HPDE6-E6E7 (cell line): ENCODE measurements around the gene ZNF609.

Source experiments
- DNase-seq: peaks from one replicate; pipeline ENCODE4 v3.0.0; 2011; ENCODE audit warnings: missing footprints; ENCODE audit errors: extremely low spot score

Gene ZNF609

DNA sequence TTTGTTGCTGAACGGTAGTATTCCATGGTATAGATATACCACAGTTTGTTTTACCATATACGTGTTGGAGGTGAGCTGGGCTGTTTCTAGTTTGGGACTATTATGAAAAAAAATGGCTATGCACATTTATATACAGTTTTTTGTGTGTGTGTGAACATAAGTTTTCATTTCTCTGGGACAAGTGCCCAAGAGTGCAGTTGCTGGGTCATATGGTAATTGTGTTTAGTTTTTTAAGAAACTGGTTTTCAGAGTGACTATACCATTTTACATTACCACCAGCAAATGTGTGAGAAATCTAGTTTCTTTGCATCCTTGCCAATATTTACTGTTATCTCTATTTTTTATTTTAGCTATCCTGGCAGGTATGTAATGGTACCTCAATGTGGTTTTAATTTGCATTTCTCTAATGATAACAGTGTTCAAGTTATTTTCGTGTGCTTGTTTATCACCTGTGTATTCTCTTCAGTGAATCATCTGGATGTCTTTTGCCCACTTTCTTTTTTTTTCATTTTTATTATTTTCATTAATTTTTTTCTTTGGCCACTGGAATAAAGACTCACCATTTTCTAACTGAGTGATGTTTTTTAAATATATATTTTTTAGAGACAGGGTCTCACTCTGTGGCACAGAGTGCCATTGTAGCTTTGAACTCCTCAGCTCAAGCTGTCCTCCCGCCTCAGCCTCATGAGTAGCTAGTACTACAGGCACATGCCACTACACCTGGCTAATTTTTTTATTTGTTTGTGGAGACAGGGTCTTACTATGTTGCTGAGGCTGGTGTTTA, 75.3 kb downstream of the ZNF609 start:
- no peak for DNase-seq

DNA sequence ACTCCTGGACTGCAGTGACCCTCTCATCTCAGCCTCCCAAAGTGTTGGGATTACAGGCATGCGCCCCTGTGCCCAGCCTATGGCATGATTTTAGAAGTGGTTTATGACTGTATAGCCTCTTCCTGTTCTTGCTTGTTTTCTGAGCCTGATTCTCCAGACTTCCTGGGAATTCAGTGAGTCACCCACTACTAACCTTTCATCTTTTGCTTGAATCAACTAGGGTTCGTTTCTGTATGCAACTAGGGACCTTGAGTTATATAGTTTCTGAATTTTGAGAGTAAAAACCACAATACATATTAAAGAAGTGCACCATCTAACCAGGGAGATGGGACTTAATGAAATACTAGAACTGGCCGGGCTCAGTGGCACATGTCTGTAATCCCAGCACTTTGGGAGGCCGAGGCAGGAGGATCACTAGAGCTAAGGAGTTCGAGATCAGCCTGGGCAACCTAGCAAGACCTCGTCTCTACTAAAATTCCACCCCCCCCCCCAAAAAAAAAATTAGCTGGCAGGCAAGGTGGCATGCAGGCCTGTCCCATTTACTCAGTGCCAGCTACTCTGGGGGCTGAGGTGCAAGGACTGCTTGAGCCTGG, 76.0 kb downstream of the ZNF609 start:
- DNase-seq, result peak; percentile 83

DNA sequence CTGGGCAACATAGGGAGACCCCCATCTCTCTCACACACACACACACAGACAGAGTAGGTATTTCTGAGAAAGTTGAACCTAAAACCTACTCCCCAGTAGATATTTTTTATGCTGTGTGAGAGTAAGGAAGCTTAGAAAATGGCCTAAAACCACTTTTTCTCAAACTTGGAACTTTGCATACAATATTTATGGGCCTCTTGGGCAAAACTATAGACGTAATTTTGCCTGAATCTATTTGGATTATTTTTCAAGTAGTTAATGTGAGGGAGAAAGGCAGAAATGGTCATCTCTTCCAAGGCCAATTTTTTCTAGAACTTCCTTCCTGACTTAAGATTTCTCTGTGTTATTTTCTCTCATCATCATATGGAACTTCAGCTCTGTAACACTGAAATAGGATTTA, 81.7 kb downstream of the ZNF609 start:
- DNase-seq, result no peak

DNA sequence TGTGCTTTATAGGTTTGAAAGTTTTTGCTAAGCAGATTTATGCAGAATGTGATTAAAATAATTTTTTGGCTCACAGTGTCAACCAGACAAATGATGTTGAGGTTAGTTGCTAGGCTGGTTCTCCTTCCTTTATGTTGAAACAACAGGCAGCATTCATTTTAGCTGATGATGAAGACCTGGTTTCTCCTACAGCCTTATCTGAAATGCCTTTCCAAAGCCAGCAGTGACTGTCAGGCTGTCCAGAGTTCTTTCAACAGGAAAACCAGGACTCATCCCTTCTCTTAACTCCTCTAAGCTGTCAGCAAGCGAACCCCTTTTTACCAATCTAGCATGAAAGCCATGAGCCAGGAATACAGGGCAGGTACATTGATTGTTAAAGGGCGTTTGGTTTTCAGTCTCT, 84.1 kb downstream of the ZNF609 start:
- no peak for DNase-seq

DNA sequence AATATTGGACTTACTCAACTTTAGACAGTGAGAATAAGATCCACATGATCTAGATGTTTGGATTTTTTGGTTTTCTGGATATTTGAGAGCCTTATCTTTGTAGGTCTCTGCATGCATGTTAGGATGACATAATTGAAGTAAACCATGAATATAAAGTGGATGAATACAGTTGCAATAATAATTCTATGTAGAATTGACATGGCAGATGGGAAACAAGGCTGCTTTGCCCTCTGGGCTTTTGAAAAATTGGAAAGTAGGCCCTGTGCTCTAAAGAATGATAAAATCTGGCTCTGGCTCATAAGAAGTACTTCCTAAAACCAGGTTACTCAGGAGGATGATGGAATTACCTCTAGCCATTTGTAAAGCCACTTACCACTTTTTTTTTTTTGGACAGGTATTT, 86.9 kb downstream of the ZNF609 start:
- no peak for DNase-seq

DNA sequence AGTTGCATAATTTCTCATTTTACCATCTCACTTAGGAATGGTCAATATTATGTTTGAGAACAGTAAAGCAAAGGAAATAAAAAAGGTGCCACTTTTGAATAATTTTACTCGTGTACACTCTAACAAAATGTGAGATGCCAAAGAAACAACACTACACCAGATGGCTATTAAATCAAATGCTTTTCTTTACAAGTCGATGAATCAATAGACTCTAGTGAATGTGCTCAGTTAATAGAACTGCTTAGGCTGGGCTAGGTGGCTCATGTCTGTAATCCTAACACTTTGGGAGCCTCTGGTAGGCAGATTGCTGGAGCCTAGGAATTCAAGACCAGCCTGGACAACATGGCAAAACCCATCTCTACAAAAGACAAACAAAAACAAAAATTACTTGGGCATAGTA, 87.9 kb downstream of the ZNF609 start:
- DNase-seq, result no peak

DNA sequence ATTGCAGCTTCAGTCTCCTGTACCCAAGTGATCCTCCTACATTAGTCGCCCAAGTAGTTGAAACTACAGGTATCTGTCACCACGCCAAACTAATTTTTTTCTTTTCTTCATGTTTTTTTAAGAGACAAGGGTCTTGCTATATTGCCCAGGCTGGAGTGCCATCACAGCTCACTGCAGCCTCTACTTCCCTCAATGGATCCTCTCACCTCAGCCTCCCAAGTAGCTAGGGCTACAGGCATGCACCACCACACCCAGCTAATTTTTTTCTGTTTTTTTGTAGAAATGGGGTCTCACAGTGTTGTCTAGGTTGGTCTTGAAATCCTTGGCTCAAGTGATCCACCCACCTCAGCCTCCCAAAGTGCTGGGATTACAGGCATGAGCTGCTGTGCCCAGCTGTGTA, 89.5 kb downstream of the ZNF609 start:
- DNase-seq, result no peak

DNA sequence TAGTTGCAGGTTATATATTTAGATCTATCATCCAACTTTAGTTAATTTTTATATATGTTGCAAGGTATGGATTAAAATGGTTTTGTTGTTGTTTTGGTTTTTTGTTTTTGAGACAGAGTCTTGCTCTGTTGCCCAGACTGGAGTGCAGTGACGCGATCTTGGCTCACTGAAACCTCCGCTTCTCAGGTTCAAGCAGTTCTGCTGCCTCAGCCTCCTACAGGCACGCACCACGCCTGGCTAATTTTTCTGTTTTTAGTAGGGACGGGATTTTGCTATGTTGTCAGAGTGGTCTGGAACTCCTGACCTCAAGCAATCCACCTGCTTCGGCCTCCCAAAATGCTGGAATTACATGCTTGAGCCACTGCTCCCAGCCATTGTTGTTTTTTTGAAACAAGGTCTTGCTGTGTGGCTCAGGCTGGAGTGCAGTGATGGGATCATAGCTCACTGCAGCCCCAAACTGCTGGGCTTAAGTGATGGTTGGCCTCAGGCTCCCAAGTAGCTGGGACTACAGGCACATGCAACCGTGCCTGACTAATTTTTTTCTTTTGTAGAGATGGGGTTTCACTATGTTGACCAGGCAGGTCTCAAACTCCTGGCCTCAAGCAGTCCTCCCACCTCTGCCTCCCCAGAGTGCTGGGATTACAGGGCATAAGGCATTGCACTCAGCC, 92.0 kb downstream of the ZNF609 start:
- no peak for DNase-seq

DNA sequence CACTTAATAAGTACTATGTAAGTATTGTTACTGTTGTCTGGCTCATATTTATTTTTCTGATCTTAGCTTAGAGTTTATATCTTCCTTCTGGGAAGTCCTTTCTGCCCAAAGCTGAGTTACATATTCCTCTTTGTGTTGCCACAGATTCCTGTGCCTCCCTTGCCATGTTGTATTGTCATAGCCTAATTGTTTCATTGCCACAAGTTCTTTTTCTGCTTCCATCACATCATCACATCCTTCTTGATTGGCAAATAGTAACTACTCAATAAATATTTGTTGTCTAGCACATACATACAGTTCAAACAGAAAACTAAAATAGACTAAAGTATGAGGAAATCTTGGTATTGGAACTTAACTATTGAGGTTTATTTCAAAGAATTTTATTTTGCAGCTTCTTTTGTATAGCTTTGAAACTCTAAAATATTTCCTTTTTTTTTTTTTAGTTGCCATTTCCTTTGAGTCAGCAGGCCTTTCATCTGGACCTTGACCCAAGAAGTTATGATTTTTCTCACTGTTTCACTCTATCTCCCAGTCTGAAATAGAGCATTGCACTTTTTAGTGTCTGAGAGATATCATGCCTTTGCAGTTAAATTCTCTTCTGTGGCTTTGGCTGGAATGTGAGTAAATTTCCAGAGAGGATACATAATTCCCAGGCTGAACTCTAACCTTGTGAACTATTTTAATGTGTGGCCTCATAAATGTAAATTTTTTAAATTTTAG, 98.2 kb downstream of the ZNF609 start:
- DNase-seq, result no peak

DNA sequence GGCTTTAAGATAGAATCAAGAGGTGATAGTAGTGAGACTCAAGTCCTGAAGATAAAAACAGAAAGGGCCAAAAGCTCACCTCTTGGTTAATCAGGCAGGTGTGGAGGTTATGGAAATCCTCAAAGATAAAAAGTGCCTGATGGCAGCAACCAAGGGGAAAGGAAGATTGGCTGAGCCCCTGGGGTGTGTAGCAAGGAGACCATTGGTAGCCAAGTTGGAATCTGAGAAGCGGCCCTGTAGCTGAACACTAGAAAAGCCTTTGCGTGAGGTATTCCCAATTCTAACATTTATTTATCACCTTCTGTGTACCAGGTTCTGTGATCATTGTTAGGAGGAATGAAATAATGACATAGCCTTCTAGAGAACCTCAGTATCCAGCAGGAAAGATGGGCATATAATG, 98.9 kb downstream of the ZNF609 start:
- no peak for DNase-seq

DNA sequence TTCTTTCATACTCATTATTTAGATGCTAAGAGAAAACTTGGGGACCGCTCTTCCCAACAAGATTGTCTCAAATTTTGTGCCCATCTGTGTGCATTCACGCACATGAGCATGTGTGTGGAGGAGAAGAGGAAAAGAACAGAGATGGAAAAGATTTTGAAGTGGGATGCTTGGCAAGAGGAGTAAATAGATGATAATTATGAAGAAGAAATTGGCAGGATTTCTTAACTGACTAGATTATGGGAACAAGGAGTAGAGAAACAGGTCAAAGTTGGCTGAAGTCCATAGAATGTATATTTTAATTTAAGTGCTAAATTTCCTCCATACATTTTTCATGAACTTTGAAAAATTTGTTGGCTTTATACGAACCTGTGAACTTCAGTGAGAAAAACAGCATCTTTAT, 100.1 kb downstream of the ZNF609 start:
- DNase-seq, result no peak

DNA sequence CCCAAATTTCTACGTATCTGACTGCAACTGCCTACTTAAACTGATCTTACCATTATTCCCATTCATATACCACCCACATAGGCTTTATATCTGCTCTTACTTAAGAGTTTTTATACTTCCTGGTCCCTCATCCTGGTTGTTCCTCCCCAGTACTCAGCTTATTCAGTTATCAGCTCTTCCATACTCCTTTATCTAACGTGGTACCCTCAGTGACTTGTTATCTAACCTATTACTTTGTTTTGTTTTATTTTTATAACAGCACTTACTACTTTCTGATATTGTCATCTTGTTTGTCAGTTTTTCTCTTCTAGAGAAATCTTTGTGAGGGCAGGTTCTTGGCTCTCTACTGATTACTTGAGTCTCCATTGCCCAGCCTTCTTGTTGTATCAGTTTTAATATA, 100.6 kb downstream of the ZNF609 start:
- no peak for DNase-seq

DNA sequence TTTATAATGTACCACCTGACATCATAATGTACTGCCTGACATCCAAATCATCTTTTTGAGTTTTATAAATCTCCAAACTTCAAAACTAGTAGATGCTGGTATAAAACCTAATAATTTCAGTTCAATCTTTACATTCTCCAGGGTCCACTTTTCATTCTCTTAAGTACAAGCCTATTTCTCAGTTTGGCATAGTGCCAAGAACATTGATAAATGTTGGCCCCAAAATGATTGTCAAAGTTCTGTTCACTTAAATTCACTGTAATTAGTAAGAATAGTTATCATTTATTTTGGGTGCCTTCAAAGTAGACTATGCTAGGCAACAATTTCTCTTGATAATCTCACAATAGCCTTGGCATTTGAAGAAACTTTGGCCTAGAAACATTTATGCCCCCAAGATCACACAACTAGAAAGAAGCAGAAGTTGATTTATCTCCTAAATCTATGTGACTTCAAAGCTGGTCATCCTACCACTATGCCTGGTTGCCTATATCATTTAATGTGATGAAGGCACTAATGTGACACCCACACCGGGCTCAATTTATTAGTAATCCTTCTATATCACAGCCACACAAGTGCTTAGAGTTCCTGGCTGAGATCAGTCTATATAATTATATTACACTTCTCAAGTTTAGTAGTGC, 101.7 kb downstream of the ZNF609 start:
- no peak for DNase-seq

DNA sequence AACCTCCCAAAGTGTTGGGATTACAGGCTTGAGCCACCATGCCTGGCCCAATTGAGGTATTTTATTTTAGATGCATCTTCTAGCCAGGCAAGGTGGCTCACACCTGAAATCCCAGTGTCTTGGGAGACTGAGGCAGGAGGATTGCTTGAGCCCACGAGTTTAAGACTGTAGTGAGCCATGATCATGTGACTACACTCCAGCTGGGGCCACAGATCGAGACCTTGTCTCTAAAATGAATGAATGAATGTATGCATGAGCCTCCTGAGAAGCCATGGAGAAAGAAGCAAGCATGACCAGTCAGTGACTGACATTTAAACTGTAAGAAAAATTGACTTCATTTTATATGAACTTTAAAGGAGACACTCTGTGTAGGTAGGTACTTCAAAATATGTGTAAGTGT, 105.7 kb downstream of the ZNF609 start:
- no peak for DNase-seq

DNA sequence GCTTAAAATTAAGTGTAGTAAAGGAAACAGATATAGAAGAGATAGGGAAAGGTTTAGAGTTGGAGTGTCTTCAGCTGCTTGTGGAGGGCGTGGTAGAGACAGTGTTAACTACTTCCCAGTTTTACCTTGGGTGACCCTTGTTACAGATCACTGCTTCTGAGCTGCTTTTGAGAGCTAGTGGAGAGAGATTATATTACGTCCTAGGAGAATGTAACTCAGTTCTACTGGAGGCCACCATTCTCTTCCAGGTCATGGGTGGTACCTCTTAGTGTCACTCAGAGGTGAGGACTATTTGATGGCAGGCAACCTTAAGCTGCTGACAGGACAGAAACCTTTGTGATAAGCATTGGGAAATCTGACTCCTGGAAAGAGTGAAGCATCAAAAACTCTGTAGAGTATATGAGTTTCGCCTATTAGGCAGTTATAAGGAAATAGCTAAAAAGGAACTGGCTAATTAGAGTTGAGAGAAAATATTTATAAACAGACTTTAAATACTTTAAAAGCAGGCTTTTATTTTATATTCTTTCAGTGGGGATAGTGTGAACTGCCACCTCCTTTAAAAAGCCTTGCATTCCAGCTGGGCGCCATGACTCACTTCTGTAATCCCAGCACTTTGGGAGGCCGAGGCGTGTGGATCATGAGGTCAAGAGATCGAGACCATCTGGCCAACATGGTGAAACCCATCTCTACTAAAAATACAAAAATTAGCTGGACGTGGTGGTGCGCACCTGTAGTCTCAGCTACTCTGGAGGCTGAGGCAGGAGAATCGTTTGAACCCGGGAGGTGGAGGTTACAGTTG, 106.5 kb downstream of the ZNF609 start:
- DNase-seq, result no peak

DNA sequence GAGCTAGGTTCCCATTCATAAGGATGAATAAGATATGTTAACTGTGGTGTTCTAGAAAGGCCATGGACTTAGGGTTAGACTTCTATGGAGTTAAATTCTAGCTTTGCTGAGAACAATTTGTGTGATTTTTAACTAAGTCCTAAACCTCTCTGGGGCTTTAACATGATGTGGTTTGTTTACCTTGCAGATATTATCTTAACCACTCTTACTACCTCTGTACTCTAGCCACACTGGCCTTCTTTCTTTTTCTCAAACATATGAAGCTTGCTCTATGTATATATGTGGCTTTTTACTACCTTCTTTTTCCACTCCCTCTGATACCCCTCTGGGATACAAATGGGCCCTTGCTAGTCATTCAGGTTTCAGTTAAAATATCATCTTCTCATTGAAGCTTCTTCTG, 108.4 kb downstream of the ZNF609 start:
- no peak for DNase-seq

DNA sequence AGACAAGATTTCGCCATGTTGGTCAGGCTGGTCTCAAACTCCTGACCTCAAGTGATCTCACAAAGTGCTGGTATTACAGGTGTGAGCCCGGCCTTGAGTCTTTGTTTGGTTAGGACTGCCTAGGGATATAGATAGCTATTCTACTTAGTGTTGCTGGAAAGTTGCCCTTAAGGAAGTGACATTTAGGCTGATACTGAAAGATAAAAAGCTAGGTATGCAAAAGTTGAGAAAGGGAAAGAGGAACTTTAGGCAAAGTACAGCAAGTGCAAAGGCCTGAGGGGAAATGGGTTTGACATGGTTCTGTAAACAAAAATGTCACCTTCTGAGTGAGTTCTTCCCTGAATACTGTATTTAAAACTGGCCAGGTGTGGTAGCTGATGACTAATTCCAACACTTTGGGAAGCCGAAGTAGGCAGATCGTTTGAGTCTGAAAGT, 111.5 kb downstream of the ZNF609 start:
- DNase-seq, result peak; percentile 15

DNA sequence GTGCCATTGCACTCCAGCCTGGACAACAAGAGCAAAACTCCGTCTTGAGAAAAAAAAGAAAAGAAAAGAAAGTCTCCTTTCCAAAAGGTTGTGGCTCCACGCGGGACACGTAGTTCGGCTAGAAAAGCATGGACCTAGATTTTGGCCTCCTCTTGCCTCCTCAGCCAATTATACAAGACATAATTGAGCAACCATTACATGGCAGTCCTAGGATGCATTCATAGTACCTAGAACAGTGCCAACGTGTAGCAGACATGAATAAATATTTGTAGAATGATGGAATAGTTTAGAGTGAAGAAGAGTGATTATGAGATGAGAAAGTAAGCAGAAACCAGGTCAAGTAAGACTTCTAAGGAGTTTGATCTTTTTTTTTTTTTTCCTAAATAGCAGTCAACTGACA, 112.5 kb downstream of the ZNF609 start:
- DNase-seq, result no peak

DNA sequence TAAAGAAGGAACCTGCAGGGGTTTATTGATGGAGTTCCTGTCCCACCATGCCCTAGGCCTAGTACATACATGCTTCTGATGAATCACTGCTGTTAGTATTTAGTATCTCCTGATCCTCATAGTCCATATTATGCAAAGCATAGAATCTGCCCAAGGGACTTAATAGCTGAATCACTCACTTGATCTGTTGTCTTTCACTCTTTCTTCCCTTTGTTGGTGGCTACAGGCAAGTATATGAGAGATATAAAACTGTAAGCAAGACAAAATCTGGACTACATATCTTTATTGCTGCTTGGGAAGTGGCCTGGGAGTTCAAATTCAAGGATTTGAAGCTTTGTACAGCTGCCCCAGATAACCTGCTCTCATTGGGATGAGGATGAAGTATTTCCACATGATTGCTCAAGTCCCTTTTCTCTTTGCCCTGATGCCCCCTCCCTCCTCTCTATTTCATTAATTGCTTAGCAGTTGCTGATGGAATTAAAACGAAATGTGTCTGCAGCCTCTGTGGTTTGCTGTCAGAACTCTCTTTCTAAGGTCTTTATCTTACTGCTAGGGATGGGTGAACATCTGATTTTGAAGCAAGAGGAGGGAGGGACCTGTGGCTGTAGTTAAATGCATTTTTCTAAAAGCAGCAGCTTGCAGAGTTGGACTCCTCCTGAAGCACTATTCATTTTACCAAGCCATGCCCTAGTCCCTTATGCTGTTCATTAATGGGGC, 114.1 kb downstream of the ZNF609 start:
- peak; percentile 83 for DNase-seq

DNA sequence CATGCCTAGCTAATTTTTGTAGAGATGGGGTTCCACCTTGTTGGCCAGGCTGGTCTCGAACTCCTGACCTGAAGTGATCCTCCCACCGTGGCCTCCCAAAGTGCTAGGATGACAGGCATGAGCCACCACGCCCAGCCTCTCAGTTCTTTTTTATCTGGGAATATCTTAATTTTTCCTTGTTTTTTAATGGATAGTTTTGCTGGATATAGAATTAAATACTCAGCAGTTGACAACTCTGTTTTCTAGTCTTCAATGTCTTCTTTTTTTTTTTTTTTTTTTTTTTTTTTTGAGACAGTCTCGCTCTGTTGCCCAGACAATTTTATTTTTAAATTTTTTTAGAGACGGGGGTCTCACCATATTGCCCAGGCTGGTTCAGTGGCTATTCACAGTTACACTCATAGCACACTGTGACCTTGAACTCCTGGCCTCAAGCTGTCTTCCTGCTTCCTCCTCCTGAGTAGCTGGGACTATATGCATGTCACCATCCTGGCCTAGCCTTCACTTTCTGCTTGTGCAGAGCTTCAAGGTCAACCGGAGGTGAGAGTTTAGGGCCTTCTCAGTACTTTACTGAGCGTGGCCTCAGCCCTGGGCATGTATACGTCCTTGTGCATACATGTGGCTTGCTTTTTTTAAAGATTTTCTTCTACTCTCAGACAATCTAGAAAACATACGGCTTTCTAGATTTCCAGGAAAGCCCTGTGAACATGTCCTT, 120.5 kb downstream of the ZNF609 start:
- DNase-seq, result no peak
